K562 (cell line): ENCODE data around the gene KLK14. TPM values are rescaled to one million over a fixed set of nuclear protein-coding genes. Genes with fewer than 3 reads are reported as not detected.
A peak's percentile ranks its signal among the peaks of the same experiment; 100 is the strongest.

Experiments used
- ATAC-seq: fragments of 200-7000 bp; cut with Tn5 transposase; 3 replicates; pipeline ENCODE4 v1.9.1; 2020; ENCODE audit warnings: moderate library complexity
- BruUV-seq: library from RNA; stranded (reverse); fragments of 400-500 nt; replicated peaks from 2 replicates; lab custom pipeline; 2021; lab: Mats Ljungman, UMichigan
- CTCF ChIA-PET: fragments of 300-600 bp; formaldehyde crosslinking; extraction: SDS; loops from one replicate; lab custom pipeline; 2021; ENCODE audit warnings: low intra/inter-chr PET ratio; lab: Yijun Ruan, JAX
- POLR2A ChIA-PET: fragments of 300-600, 350-650 bp; sonication (Branson Sonifier 250); formaldehyde crosslinking; extraction: SDS; loops from one replicate; lab custom pipeline; 2021; ENCODE audit warnings: antibody characterized with exemption, inconsistent platforms; lab: Yijun Ruan, JAX
- DNase-seq, 4 experiments: peaks; one replicate each; pipeline versions ENCODE4 v3.0.0 to v3.0.0-alpha.2; 2011 to 2018; ENCODE audit warnings: low spot score in 3 of 4, mixed read lengths in 3 of 4; ENCODE audit errors: extremely low read depth in 1 of 4
- FAIRE-seq: peaks from 2 replicates; lab custom pipeline; 2011; peaks lifted over from hg19 to GRCh38; lab: Jason Lieb, UNC
- H2AFZ ChIP-seq: 2 replicates; pipeline ENCODE4 v1.6.0; 2011; ENCODE audit warnings: low read depth, low read length, control low read depth, inconsistent platforms
- H3K27ac ChIP-seq: fragments of 200-600 bp; 3 replicates; pipeline ENCODE4 v1.8.0; 2011; ENCODE audit warnings: low read depth, mild to moderate bottlenecking, control low read depth, inconsistent platforms, low read length, moderate library complexity, mixed read lengths; ENCODE audit errors: extremely low read depth
- H3K27me3 ChIP-seq, 2 experiments: fragments of 300-600 bp in 1 of 2; 2 replicates in 1 of 2; 3 replicates in 1 of 2; pipeline versions ENCODE4 v1.6.0 to v1.8.0; 2011; ENCODE audit warnings: inconsistent platforms in 2 of 2, low read length in 2 of 2, mild to moderate bottlenecking in 1 of 2, mixed read lengths in 1 of 2, moderate library complexity in 1 of 2; ENCODE audit not compliant: control insufficient read depth in 2 of 2, insufficient read depth in 2 of 2
- H3K36me3 ChIP-seq: fragments of 300-600 bp; 3 replicates; pipeline ENCODE4 v1.8.0; 2011; ENCODE audit warnings: mild to moderate bottlenecking, low read length, inconsistent platforms; ENCODE audit not compliant: control insufficient read depth, insufficient read depth
- H3K4me1 ChIP-seq, 2 experiments: fragments of 200-600 bp in 1 of 2; replicated peaks in 1 of 2; 2 replicates in 1 of 2; 3 replicates in 1 of 2; pipeline versions ENCODE4 v1.5.1 to v1.8.0; 2011; ENCODE audit warnings: inconsistent platforms in 2 of 2, low read length in 2 of 2, mild to moderate bottlenecking in 1 of 2, mixed read lengths in 1 of 2, moderate library complexity in 1 of 2; ENCODE audit not compliant: control insufficient read depth in 2 of 2, insufficient read depth in 2 of 2
- H3K4me2 ChIP-seq: 2 replicates; pipeline ENCODE4 v1.6.1; 2011; ENCODE audit warnings: low read length, control low read depth, inconsistent platforms, mixed read lengths; ENCODE audit not compliant: insufficient read depth
- H3K4me3 ChIP-seq: fragments of 200-600 bp; sonication (generic), shearing (Covaris generic); 2 replicates; pipeline ENCODE4 v1.5.1; 2016; ENCODE audit warnings: control low read depth, inconsistent platforms
- H3K79me2 ChIP-seq: fragments of 200-600 bp; 3 replicates; pipeline ENCODE4 v1.8.0; 2011; ENCODE audit warnings: low read length, inconsistent platforms; ENCODE audit not compliant: control insufficient read depth, insufficient read depth
- H3K9ac ChIP-seq, 2 experiments: 2 replicates each; pipeline versions ENCODE4 v1.6.0 to v1.6.1; 2011; ENCODE audit warnings: low read depth in 2 of 2, low read length in 2 of 2, control low read depth in 1 of 2, inconsistent platforms in 1 of 2, mild to moderate bottlenecking in 1 of 2, mixed read lengths in 1 of 2; ENCODE audit not compliant: insufficient read depth in 1 of 2
- H3K9me1 ChIP-seq: one replicate; pipeline ENCODE4 v1.6.0; 2011; ENCODE audit warnings: inconsistent platforms, mild to moderate bottlenecking, low read length, moderate library complexity; ENCODE audit not compliant: control insufficient read depth, insufficient read depth
- H3K9me3 ChIP-seq: replicated peaks from 2 replicates; pipeline ENCODE4 v1.5.1; 2011; ENCODE audit warnings: low read depth, low read length, inconsistent platforms; ENCODE audit not compliant: control insufficient read depth, insufficient read depth
- H4K20me1 ChIP-seq: replicated peaks from 2 replicates; pipeline ENCODE4 v1.6.1; 2011; ENCODE audit warnings: low read length, inconsistent platforms, mixed read lengths; ENCODE audit not compliant: control insufficient read depth, insufficient read depth
- GATA2 ChIP-seq: sonication (generic); formaldehyde crosslinking; IDR thresholded peaks from 2 replicates; pipeline ENCODE4 v1.4.0; 2020; ENCODE audit warnings: mild to moderate bottlenecking, missing genetic modification reagents
- NR0B1 ChIP-seq: fragments of 450-650 bp; IDR thresholded peaks from one replicate; pipeline ENCODE4 v1.6.1; 2018; ENCODE audit warnings: mild to moderate bottlenecking, moderate library complexity; ENCODE audit not compliant: partially characterized antibody
- TAF15 ChIP-seq: fragments of 200-400 bp; formaldehyde crosslinking; IDR thresholded peaks from 2 replicates; pipeline ENCODE4 v1.6.1; 2017; ENCODE audit warnings: mild to moderate bottlenecking, low read depth, low read length, moderate library complexity
- TSC22D4 ChIP-seq: fragments of 450-650 bp; IDR thresholded peaks from 2 replicates; pipeline ENCODE4 v1.6.1; 2016; ENCODE audit warnings: missing genetic modification characterization, missing biosample characterization, control low read depth
- VEZF1 ChIP-seq: fragments of 200-800 bp; sonication (Bioruptor generic); IDR thresholded peaks from 2 replicates; pipeline ENCODE4 v1.6.1; 2017; ENCODE audit warnings: missing genetic modification characterization, missing compliant biosample characterization
- WGBS: fragments of 100-300 bp; shearing (Covaris generic); methylation state at CpG from one replicate; pipeline ENCODE4 v1.1.6; 2016; ENCODE audit warnings: low coverage, mixed read lengths; ENCODE audit not compliant: insufficient coverage; ENCODE audit errors: missing lambda C conversion rate; 5-methylcytosine and 5-hydroxymethylcytosine counted together
- in situ Hi-C: fragments of 300-500 bp; cut with MboI; formaldehyde crosslinking; loops from 4 replicates; pipeline ENCODE4 v1.15.0; 2018; ENCODE audit warnings: inconsistent platforms, mixed read lengths
- intact Hi-C: fragments of 100-400 bp; cut with micrococcal nuclease; formaldehyde crosslinking; loops from 2 replicates; pipeline ENCODE4 v1.14.2; 2022
- polyA plus RNA-seq, 8 experiments: library from polyadenylated mRNA; depleted of rRNA in 4 of 8; stranded (reverse) in 5 of 8; unstranded in 3 of 8; fragments of >200 nt; fragmentation: Nextera tagmentation in 2 of 8; fragmentation: Illumina TruSeq in 1 of 8; extraction: Ambion mirVana in 2 of 8; extraction: Trizol in 1 of 8; gene quantifications; 2 replicates each; pipeline versions ENCODE4 v1.2.1 to v1.2.3, GENCODE V29; 2011 to 2014; ENCODE audit warnings: inconsistent platforms in 1 of 8, missing spikeins in 1 of 8
- total RNA-seq, 7 experiments: library from RNA; depleted of rRNA in 6 of 7; stranded (reverse); fragments of >200 nt in 6 of 7; fragmentation: Illumina TruSeq in 2 of 7; extraction: Trizol in 2 of 7; gene quantifications; 2 replicates each; pipeline versions ENCODE4 v1.2.1 to v1.2.3, GENCODE V29; 2011 to 2021; ENCODE audit warnings: low replicate concordance in 1 of 7

Gene KLK14
- total and polyA plus RNA-seq, 9 of the 15 experiments (the other 6 are each of a cell fraction or from before 2014, with no cell fraction given): not detected

- no peak for TF ChIP-seq TAF15
- TF ChIP-seq VEZF1 (CRISPR knock-in tag): 0 out of 2 replicates have a peak, but pooled peaks have one; percentile 18
- TF ChIP-seq NR0B1: no peak
- 0 out of 2 replicates have a peak, but pooled peaks have one; percentile 15 for TF ChIP-seq GATA2 (CRISPR knock-in tag)
- TF ChIP-seq, all 486 proteins: peak for 5
Measured at GRCh38 chr19:51119101-51119500, 36.4 kb upstream of the KLK14 start (continued).

- intact Hi-C loops: no loop called here
- TF ChIP-seq TSC22D4 (tag): no peak
- TF ChIP-seq, all 486 proteins: peak for 0
- Histone ChIP-seq H3K4me1 (no peaks in the 10 kb centered on the region), H3K79me2 (no peaks in the 10 kb centered on the region), H3K27ac (no peak overlapping the region), H2AFZ (no peak overlapping the region), H4K20me1 (no peaks in the 10 kb centered on the region), H3K9me1 (peaks cover 2% of the 10 kb centered on the region), H3K9ac (no peak overlapping the region), H3K27me3 (peaks cover 29 to 73% of the 10 kb centered on the region in 2 experiments), H3K36me3 (no peaks in the 10 kb centered on the region), H3K4me2 (no peak overlapping the region), H3K4me3 (no peak overlapping the region), H3K9me3 (no peaks in the 10 kb centered on the region)
- no TSS peak for BruUV-seq
- ATAC-seq: no peak
- WGBS: 3% methylated on average over 6 of the region's 6 CpGs
- ChIA-PET POLR2A (interaction anchor here (0.8 kb wide), 1 partner anchor 150 kb away, joined by 3 read pairs; no protein-coding TSS in a partner anchor), CTCF (no interaction called here)
- in situ Hi-C loops: no loop called here
- DNase-seq: no peak
- no peak for FAIRE-seq
Measured at GRCh38 chr19:51116736-51117286, 34.1 kb upstream of the KLK14 start.
